Gastrocnemius medialis (tissue), 4 donors: ENCODE data around the gene SPTBN4.

Experiments
- CTCF ChIP-seq, 5 experiments: fragments of 450-650 bp in 3 of 5; fragments of 200-600 bp in 2 of 5; sonication (generic) in 2 of 5; IDR thresholded peaks in 4 of 5; conservative IDR thresholded peaks in 1 of 5; 1 replicate in 4 of 5; 2 replicates in 1 of 5; pipeline ENCODE4 v1.5.1; 2016 to 2019; ENCODE audit warnings: antibody characterized with exemption in 5 of 5, mild to moderate bottlenecking in 3 of 5, moderate library complexity in 3 of 5
- POLR2A ChIP-seq, 2 donors: fragments of 450-650 bp; IDR thresholded peaks; one replicate each; pipeline ENCODE4 v1.6.1; 2017; ENCODE audit warnings: antibody characterized with exemption in 2 of 2, mild to moderate bottlenecking in 2 of 2, moderate library complexity in 2 of 2

- TF ChIP-seq POLR2A (IDR thresholded peaks at IDR 0.05) (no peak), CTCF (IDR thresholded peaks at IDR 0.05 in 4 of 5, conservative IDR thresholded peaks at IDR 0.05 in 1 of 5) (no peak)
Observed at GRCh38 chr19:40419066-40419612, 47.7 kb upstream of the SPTBN4 start.
